IMR-90 (cell line): Measurements from ENCODE around the gene DCP1A. TPM values are rescaled to one million over a fixed set of nuclear protein-coding genes. Genes with fewer than 3 reads are reported as not detected.

ENCODE experiments used
- ATAC-seq: fragments of 200-7000 bp; cut with Tn5 transposase; 2 replicates; pipeline ENCODE4 v1.9.1; 2020; ENCODE audit warnings: low read depth, mild to moderate bottlenecking, moderate library complexity
- BruUV-seq: library from RNA; stranded (reverse); fragments of 400-500 nt; replicated peaks from 2 replicates; lab custom pipeline; 2021; lab: Mats Ljungman, UMichigan
- CTCF ChIA-PET: fragments of 300-600 bp; formaldehyde crosslinking; extraction: SDS; loops from one replicate; lab custom pipeline; 2021; ENCODE audit warnings: antibody characterized with exemption; lab: Yijun Ruan, JAX
- POLR2A ChIA-PET: fragments of 300-600 bp; sonication (Branson Sonifier 250); formaldehyde crosslinking; loops from one replicate; lab custom pipeline; 2022; ENCODE audit warnings: antibody characterized with exemption; ENCODE audit not compliant: unreplicated experiment; lab: Charles Lee
- DNase-seq: peaks from one replicate; pipeline ENCODE4 v3.0.0; 2013
- H2AFZ ChIP-seq: replicated peaks from 2 replicates; pipeline ENCODE3; 2013; ENCODE audit warnings: low read length, mild to moderate bottlenecking; ENCODE audit not compliant: poor library complexity
- H2AK5ac ChIP-seq: 2 replicates; pipeline ENCODE4 v1.6.1; 2013; ENCODE audit warnings: low read depth, low read length, inconsistent platforms
- H2AK9ac ChIP-seq: replicated peaks from 2 replicates; pipeline ENCODE3; 2013; ENCODE audit warnings: mild to moderate bottlenecking, low read depth, low read length, moderate library complexity; ENCODE audit not compliant: poor library complexity
- H2BK120ac ChIP-seq: 2 replicates; pipeline ENCODE4 v1.6.1; 2013; ENCODE audit warnings: low read depth, low read length, inconsistent platforms
- H2BK15ac ChIP-seq: 3 replicates; pipeline ENCODE4 v1.6.1; 2013; ENCODE audit warnings: low read depth, low read length, inconsistent platforms
- H2BK20ac ChIP-seq: 2 replicates; pipeline ENCODE4 v1.6.1; 2013; ENCODE audit warnings: low read depth, mild to moderate bottlenecking, inconsistent platforms, low read length, moderate library complexity
- H2BK5ac ChIP-seq: 2 replicates; pipeline ENCODE4 v1.6.1; 2013; ENCODE audit warnings: mild to moderate bottlenecking, low read depth, low read length, inconsistent platforms; ENCODE audit not compliant: poor library complexity, severe bottlenecking
- H3K14ac ChIP-seq: replicated peaks from 2 replicates; pipeline ENCODE4 v1.6.1; 2013; ENCODE audit warnings: low read depth, low read length, inconsistent platforms
- H3K18ac ChIP-seq: 2 replicates; pipeline ENCODE4 v1.6.1; 2013; ENCODE audit warnings: low read depth, low read length, control low read depth
- H3K23ac ChIP-seq: 2 replicates; pipeline ENCODE4 v1.6.1; 2013; ENCODE audit warnings: low read depth, low read length, inconsistent platforms
- H3K27ac ChIP-seq: 2 replicates; pipeline ENCODE4 v1.5.1; 2013; ENCODE audit warnings: mild to moderate bottlenecking, control low read depth, low read length; ENCODE audit not compliant: insufficient read depth
- H3K27me3 ChIP-seq: 2 replicates; pipeline ENCODE4 v1.6.1; 2013; ENCODE audit warnings: low read length; ENCODE audit not compliant: control insufficient read depth, insufficient read depth
- H3K36me3 ChIP-seq: 2 replicates; pipeline ENCODE4 v1.6.1; 2013; ENCODE audit warnings: low read length, mixed read lengths; ENCODE audit not compliant: control insufficient read depth, insufficient read depth
- H3K4ac ChIP-seq: 2 replicates; pipeline ENCODE4 v1.6.1; 2013; ENCODE audit warnings: low read depth, low read length, inconsistent platforms
- H3K4me1 ChIP-seq: 2 replicates; pipeline ENCODE4 v1.6.1; 2013; ENCODE audit warnings: low read length, mixed read lengths; ENCODE audit not compliant: control insufficient read depth, insufficient read depth
- H3K4me2 ChIP-seq: 2 replicates; pipeline ENCODE4 v1.6.1; 2013; ENCODE audit warnings: low read depth, mild to moderate bottlenecking, control low read depth, low read length, moderate library complexity
- H3K4me3 ChIP-seq: 2 replicates; pipeline ENCODE4 v1.5.1; 2013; ENCODE audit warnings: low read depth, mild to moderate bottlenecking, control low read depth, low read length, moderate library complexity; ENCODE audit not compliant: insufficient read depth
- H3K56ac ChIP-seq: 2 replicates; pipeline ENCODE4 v1.6.1; 2013; ENCODE audit warnings: low read length, inconsistent platforms; ENCODE audit not compliant: insufficient read depth; ENCODE audit errors: extremely low read depth
- H3K79me1 ChIP-seq, 2 experiments: 2 replicates each; pipeline ENCODE4 v1.6.1; 2013; ENCODE audit warnings: low read length in 2 of 2, inconsistent platforms in 1 of 2, low read depth in 1 of 2
- H3K9ac ChIP-seq: 2 replicates; pipeline ENCODE4 v1.6.1; 2013; ENCODE audit warnings: low read depth, low read length, control low read depth
- H3K9me1 ChIP-seq: 2 replicates; pipeline ENCODE4 v1.6.1; 2013; ENCODE audit warnings: low read length, inconsistent platforms; ENCODE audit not compliant: insufficient read depth
- H3K9me3 ChIP-seq: 2 replicates; pipeline ENCODE4 v1.6.1; 2013; ENCODE audit warnings: low read length; ENCODE audit not compliant: control insufficient read depth, insufficient read depth
- H4K20me1 ChIP-seq: 2 replicates; pipeline ENCODE4 v1.6.1; 2013; ENCODE audit warnings: low read length, inconsistent platforms; ENCODE audit not compliant: insufficient read depth
- H4K5ac ChIP-seq: 2 replicates; pipeline ENCODE4 v1.6.1; 2013; ENCODE audit warnings: mild to moderate bottlenecking, low read depth, low read length, control low read depth
- H4K8ac ChIP-seq, 2 experiments: 2 replicates each; pipeline ENCODE4 v1.6.1; 2013; ENCODE audit warnings: low read depth in 2 of 2, low read length in 2 of 2, control low read depth in 1 of 2, inconsistent platforms in 1 of 2
- H4K91ac ChIP-seq: 2 replicates; pipeline ENCODE4 v1.6.1; 2013; ENCODE audit warnings: low read depth, low read length, inconsistent platforms; ENCODE audit not compliant: insufficient read depth
- BHLHE40 ChIP-seq: fragments of 150-350 bp; IDR thresholded peaks from 2 replicates; pipeline ENCODE4 v1.6.1; 2016; ENCODE audit warnings: mild to moderate bottlenecking, low read depth, low read length
- MXI1 ChIP-seq: IDR thresholded peaks from 2 replicates; pipeline ENCODE4 v1.6.1; 2012; ENCODE audit warnings: low read depth, mild to moderate bottlenecking, low read length, moderate library complexity, borderline replicate concordance
- POLR2A ChIP-seq: IDR thresholded peaks from 2 replicates; pipeline ENCODE4 v1.6.1; 2012; ENCODE audit warnings: mild to moderate bottlenecking, low read depth, low read length
- RFX5 ChIP-seq: IDR thresholded peaks from 2 replicates; pipeline ENCODE4 v1.8.0; 2012; ENCODE audit warnings: low read depth, mild to moderate bottlenecking, low read length, moderate library complexity
- SMC3 ChIP-seq: fragments of 150-350 bp; IDR thresholded peaks from 2 replicates; pipeline ENCODE4 v1.6.1; 2016; ENCODE audit warnings: low read depth, mild to moderate bottlenecking, antibody characterized with exemption, low read length, moderate library complexity
- WGBS, 2 experiments: methylation state at CpG; one replicate each; pipeline versions ENCODE4 v1.1.5 to v1.1.7; 2013; ENCODE audit warnings: missing lambda C conversion rate in 2 of 2; ENCODE audit not compliant: insufficient read length in 1 of 2; ENCODE audit errors: extremely low coverage in 2 of 2; 5-methylcytosine and 5-hydroxymethylcytosine counted together
- dilution Hi-C: fragments of 300-500 bp; cut with HindIII; formaldehyde crosslinking; loops from one replicate; pipeline ENCODE4 v1.14.3; 2018; ENCODE audit warnings: low sequenced_read_pairs; ENCODE audit not compliant: unreplicated experiment
- in situ Hi-C: fragments of 300-500 bp; cut with MboI; formaldehyde crosslinking; loops from 3 replicates; pipeline ENCODE4 v1.14.3; 2019; ENCODE audit warnings: low sequenced_read_pairs, inconsistent platforms, mixed read lengths
- intact Hi-C: fragments of 100-400 bp; cut with micrococcal nuclease; formaldehyde crosslinking; loops from 2 replicates; pipeline ENCODE4 v1.10.0; 2022
- polyA plus RNA-seq, 3 experiments: library from polyadenylated mRNA; depleted of rRNA; stranded (reverse); fragments of >200 nt; gene quantifications; 2 replicates each; pipeline ENCODE4 v1.2.3, GENCODE V29; 2012; ENCODE audit warnings: low replicate concordance in 1 of 3
- total RNA-seq: library from RNA; depleted of rRNA; stranded (reverse); fragments of >200 nt; gene quantifications from 2 replicates; pipeline ENCODE4 v1.2.3, GENCODE V29; 2012
- TF ChIP-seq, protein P1 (sequence below): conservative IDR thresholded peaks from 2 replicates; pipeline ENCODE4 v1.5.1; 2012; ENCODE audit warnings: mild to moderate bottlenecking, low read depth, low read length, improper control_type of control experiment
- TF ChIP-seq, protein P2 (sequence below): fragments of 150-350 bp; IDR thresholded peaks from 2 replicates; pipeline ENCODE4 v1.6.1; 2016; ENCODE audit warnings: low read depth, mild to moderate bottlenecking, low read length, moderate library complexity, borderline replicate concordance
- TF ChIP-seq, protein P3 (sequence below): fragments of 150-350 bp; IDR thresholded peaks from 2 replicates; pipeline ENCODE4 v1.6.1; 2017; ENCODE audit warnings: mild to moderate bottlenecking, antibody characterized with exemption, low read length, low read depth

The DCP1A gene
- total and polyA plus RNA-seq, 2 of the 4 experiments (the other 2 are of a cell fraction), result 13.2 to 30.1 TPM

GRCh38 chr3:53247619-53248018 lies 99.7 kb downstream of the DCP1A start:
- no peak overlapping the region for H2AK9ac ChIP-seq
- POLR2A ChIA-PET, result no interaction called here
- H3K56ac ChIP-seq, result no peak overlapping the region
- no peak overlapping the region for H3K18ac ChIP-seq
- H2BK20ac ChIP-seq, result no peak overlapping the region
- WGBS, 2 experiments, result 93% methylated on average over 2 of the region's 2 CpGs; no CpG with 5 or more reads in 1 of the 2 experiments
- H3K23ac ChIP-seq, result no peak overlapping the region; the same call in 1 of the 2 replicates
- peaks cover 31% of the 10 kb centered on the region for H3K4me1 ChIP-seq
- no TSS peak for BruUV-seq
- H3K4me2 ChIP-seq, result no peak overlapping the region
- H2BK15ac ChIP-seq, result no peak overlapping the region
- in situ Hi-C loops (no loop called here), intact Hi-C loops (no loop called here), dilution Hi-C loops (no loop called here)
- TF ChIP-seq BHLHE40, result no peak
- TF ChIP-seq, protein P1, sequence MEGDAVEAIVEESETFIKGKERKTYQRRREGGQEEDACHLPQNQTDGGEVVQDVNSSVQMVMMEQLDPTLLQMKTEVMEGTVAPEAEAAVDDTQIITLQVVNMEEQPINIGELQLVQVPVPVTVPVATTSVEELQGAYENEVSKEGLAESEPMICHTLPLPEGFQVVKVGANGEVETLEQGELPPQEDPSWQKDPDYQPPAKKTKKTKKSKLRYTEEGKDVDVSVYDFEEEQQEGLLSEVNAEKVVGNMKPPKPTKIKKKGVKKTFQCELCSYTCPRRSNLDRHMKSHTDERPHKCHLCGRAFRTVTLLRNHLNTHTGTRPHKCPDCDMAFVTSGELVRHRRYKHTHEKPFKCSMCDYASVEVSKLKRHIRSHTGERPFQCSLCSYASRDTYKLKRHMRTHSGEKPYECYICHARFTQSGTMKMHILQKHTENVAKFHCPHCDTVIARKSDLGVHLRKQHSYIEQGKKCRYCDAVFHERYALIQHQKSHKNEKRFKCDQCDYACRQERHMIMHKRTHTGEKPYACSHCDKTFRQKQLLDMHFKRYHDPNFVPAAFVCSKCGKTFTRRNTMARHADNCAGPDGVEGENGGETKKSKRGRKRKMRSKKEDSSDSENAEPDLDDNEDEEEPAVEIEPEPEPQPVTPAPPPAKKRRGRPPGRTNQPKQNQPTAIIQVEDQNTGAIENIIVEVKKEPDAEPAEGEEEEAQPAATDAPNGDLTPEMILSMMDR, result no peak
- TF ChIP-seq RFX5, result no peak
- TF ChIP-seq, protein P2, sequence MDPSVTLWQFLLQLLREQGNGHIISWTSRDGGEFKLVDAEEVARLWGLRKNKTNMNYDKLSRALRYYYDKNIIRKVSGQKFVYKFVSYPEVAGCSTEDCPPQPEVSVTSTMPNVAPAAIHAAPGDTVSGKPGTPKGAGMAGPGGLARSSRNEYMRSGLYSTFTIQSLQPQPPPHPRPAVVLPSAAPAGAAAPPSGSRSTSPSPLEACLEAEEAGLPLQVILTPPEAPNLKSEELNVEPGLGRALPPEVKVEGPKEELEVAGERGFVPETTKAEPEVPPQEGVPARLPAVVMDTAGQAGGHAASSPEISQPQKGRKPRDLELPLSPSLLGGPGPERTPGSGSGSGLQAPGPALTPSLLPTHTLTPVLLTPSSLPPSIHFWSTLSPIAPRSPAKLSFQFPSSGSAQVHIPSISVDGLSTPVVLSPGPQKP, result no peak
- no peak for TF ChIP-seq MXI1
- no peak for TF ChIP-seq SMC3
- no peak for TF ChIP-seq POLR2A
- TF ChIP-seq, protein P3, sequence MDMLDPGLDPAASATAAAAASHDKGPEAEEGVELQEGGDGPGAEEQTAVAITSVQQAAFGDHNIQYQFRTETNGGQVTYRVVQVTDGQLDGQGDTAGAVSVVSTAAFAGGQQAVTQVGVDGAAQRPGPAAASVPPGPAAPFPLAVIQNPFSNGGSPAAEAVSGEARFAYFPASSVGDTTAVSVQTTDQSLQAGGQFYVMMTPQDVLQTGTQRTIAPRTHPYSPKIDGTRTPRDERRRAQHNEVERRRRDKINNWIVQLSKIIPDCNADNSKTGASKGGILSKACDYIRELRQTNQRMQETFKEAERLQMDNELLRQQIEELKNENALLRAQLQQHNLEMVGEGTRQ, result no peak
- no peak overlapping the region for H2AFZ ChIP-seq
- no peak for DNase-seq
- no peak overlapping the region for H3K4me3 ChIP-seq
- no peak overlapping the region for H2AK5ac ChIP-seq
- no peak for ATAC-seq
- no peaks in the 10 kb centered on the region for H3K9me3 ChIP-seq
- H3K27me3 ChIP-seq, result no peaks in the 10 kb centered on the region
- H3K79me1 ChIP-seq, result peaks cover 0 to 64% of the 10 kb centered on the region in 2 experiments; a peak in 2 of 4 replicates
- no peak overlapping the region for H4K91ac ChIP-seq
- no peak overlapping the region for H4K8ac ChIP-seq
- no peak overlapping the region for H3K4ac ChIP-seq
- peaks cover 100% of the 10 kb centered on the region for H4K20me1 ChIP-seq
- no peak overlapping the region for H2BK5ac ChIP-seq
- H4K5ac ChIP-seq, result no peak overlapping the region
- H2BK120ac ChIP-seq, result no peak overlapping the region
- peaks cover 23% of the 10 kb centered on the region for H3K9me1 ChIP-seq
- H3K9ac ChIP-seq, result no peak overlapping the region
- no peak overlapping the region for H3K14ac ChIP-seq
- H3K36me3 ChIP-seq, result peaks cover 20% of the 10 kb centered on the region
- no peak overlapping the region for H3K27ac ChIP-seq
- CTCF ChIA-PET, result no interaction called here
